Measurements from ENCODE around the gene PRRT1.
"Not testable (repeated sequence)": the region's sequence is repeated elsewhere in the genome, so short reads cannot be mapped to it uniquely, and the experiment has no call there.

The PRRT1 gene

DNA sequence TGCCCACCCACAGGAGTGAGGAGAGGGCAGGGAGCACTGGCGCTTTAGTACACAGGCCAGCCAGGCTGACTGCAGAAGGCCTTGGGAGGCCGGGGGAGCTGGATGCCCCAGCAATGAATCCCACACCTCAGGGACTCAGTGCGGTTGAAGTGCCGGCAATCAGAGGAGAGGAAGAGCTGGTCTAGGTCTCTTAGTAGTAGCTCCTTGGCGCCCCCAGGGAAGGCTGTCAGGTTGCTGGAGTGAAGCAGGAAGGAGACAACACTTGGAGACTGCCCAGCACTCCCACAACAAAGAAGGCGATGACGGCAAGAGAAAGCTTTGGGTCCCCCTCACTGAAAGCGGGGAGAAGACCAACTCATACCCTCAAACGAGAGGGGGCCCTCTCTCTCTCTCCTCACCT, 34.3 kb downstream of the PRRT1 start:
- DNase-seq, result no peak

GRCh38 chr6:32116674-32117073, 35.1 kb downstream of the PRRT1 start:
- no peak for DNase-seq

DNA sequence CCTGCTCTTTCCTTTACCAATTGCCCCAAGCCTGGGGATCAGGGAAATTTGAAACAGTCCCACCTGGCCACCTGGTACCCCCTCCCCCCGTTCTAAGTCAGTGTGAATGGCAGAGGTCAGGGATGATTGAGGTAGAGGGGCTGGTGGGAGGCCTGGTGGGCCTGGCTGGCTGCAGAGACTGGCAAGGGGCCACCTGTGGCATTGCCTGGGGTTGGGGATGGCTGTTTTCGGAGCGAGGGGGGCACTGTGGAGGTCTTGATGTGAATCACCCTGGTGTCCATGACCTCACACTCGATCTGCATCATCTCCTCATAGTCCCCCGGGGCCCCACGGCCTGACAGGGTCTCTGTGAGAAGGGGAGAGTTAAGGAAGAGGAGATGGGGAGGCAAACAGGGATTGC, 36.1 kb downstream of the PRRT1 start:
- DNase-seq, result no peak

DNA sequence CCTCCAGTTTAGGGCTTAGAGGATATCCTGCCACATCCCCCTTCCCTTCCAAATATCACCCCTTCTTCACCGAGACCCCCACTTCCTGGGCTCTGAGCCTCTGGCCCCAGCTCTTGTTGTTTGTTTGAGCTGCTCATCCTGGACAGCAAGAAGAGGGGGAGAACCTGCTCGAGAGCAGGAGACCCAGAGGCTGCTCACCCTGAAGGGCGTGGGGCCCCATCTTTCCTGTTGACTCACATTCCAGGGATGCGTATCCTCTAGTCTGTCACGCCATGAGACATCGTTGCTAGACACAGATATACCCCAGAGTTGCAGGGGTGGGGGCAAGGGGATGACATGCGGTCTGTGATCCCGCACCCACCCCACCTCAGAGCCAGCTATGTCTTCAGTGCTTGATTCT, 36.9 kb downstream of the PRRT1 start:
- DNase-seq, result no peak

- DNase-seq, result no peak
Observed at GRCh38 chr6:32113386-32114352, 38.1 kb downstream of the PRRT1 start.

DNA sequence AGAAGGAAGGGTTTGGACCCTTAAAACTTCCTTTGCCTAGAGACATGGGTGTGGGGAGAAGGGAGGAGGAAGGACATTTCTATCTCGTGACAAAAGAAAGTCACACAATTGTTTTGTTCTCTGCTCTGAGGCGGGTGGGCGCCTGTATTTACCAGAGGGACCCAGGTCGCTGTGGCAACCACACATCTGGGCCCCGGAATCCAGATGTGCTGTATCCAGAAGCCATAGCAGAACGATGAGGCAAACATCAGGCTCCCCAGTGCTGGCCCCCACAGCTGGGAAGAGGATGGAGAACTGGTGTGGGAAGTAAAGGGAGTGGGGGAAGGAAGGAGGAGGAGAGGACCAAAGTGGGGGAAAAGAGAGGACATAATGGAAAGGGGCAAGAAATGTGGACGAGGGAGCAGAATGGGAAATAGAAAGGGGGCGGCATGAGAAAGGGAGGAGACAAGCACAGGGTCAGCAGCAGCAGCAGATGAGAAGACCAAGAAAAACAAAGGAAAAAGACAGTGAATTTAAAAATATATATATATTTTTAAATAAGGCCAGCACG, 39.2 kb downstream of the PRRT1 start:
- no peak for DNase-seq

DNA sequence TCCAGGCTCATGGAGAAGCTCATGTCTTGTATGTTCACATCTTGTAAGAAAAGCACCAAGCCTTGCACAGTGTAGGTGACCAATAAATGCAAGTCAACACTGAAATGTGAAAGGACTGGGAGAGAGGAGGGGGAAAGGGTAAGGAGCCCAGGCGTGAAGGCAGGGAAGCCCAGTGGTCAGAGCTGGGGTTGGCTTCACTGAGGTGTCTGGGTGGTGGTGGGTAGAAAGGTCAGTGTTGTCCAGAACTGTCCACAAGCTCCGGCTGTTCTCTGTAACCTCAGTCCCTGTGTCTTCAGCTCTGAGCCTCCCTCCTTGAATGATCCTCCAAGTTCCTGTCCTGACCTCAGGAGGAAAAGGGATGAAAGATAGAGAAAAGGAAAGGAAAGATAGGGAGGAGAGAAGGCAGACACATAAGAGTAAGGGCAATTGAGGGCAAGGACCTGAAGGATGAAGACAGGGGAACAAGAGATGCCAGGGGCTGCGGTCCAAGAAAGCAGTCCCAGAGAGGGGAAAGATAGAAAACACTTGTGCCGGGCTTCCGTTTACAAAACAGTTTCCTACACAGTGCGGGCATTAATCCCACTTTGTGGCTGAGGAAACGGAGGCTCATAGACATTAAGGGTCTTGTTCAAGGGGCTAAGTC, 40.2 kb downstream of the PRRT1 start:
- no peak for DNase-seq

DNA sequence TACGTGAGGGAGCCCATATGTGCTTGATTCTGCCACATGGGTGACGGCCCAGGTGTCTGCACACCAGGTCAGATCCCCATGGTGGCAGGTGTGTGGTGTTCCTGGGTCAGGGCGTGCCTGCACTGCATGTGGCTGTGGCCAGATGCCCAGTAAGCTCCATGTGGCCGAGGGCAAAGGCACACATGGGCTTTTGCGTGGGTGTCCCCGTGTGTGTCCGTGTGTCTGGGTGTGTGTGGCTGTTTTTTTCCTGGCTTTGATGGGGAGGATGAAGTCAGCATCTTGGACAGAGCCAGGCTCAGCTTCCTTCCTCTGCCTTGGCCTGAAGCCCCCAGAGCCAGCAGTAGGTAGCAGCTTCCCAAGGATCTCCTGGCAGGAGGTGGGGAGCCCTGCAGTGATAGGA, 41.1 kb downstream of the PRRT1 start:
- no peak for DNase-seq

GRCh38 chr6:32109765-32110160, 42.0 kb downstream of the PRRT1 start:
- no peak for DNase-seq

GRCh38 chr6:32109114-32109764, 42.5 kb downstream of the PRRT1 start, which contains the start of gene TNXB:
Gene TNXB (minus strand): TSS chr6:32109338. CDS start chr6:32098198, 11,140 bp downstream.
- DNase-seq, result no peak

DNA sequence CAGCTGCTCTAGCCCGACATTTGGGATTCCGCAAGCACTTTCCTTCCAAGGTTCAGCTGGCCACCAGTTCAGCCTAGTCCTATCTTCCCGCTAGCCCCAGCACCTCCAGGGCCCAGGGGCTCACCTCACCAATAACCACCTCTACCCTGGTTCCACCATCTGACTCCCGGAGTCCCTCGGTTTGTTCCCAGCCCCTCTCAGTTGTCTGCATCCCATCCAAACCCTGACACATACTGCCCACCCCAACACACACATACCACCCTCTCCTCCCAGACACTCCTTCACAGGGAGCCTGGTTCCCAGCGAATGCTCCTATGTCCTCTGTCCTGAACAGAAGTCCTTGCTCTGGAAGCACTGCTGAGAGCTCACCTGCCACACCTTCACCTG, 43.0 kb downstream of the PRRT1 start:
- DNase-seq, result no peak

DNA sequence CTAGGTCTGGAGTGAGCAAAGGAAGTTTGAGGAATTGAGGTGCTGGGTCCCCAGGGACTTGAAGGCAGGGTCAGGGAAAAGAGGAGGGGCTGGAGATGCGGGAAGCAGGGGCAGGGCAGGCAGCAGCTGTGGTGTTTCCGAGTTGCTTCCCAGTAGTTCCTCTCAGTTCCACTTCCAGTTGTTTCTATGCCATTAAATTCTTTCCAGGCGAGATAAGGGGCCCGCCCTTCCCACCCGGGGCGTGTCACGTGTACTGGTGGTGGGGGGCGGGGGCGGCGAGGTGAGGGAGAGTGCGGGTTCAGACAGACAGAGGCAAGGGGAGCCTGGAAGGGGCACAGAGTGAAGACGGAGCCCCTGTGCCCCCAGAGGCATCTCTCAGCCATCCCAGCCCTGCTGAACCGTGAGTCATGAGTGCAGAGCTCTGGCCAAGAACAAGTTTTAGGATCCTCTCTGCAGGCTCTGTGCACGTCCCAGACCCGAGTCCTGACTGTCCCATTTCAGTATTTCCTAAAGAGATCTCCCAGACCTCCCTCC, 43.6 kb downstream of the PRRT1 start:
- no peak for DNase-seq

DNA sequence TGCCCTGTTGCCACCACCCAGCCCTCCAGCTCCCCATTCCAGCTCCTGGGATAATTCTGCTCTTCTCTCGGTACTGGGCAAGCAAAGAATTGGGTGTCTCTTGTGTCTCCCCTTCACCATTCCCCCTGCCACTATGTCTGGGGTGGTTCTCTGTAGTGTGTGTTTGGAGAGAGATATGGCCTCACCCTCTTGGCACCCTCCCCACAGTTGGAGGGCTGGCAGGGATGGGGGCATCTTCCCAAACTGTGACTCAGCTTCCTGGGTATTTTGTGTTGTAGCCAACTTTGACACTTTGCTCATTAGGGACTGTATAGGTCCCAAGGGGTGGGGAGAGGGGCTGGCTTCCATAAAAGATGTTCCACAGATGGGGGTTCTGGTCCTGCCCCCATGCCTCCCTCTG, 44.3 kb downstream of the PRRT1 start:
- no peak for DNase-seq

GRCh38 chr6:32105433-32105832, 46.3 kb downstream of the PRRT1 start:
- no peak for DNase-seq

DNA sequence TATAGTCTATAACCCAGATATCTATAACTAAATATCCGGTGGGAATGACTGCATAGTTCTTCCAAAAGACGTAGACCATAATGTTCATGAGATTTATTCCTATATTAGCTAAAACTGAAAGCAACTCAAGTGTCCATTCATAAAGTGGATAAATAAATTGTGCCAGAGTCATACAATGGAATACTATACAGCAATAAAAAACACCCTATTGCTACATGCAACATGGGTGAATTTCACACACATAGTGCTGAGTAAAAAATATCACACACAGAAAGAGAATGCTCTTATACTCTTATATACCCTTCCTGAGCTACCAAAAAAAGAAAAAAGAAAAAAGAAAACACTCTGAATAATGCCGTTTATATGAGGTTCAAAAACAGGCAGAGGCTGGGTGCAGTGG, 49.5 kb downstream of the PRRT1 start:
- no peak for DNase-seq

DNA sequence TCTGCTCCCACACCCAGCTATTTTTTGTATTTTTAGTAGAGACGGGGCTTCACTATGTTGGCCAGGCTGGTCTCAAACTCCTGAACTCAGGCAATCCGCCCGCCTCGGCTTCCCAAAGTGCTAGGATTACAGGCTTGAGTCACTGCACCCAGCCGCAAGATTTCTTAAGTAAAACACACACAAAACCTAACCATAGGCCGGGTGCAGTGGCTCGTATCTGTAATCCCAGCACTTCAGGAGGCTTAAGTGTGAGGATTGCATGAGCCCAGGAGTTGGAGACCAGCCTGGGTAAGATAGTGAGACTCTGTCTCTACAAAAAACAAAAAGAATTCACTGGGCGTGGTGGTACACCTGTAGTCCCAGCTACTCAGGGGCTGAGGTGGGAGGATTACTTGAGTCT, 51.5 kb downstream of the PRRT1 start:
- not testable (repeated sequence) for DNase-seq

All from cerebellar nuclear complex (tissue), 1 donor.